ENCODE results near the gene NUF2. TPM values are rescaled to one million over a fixed set of nuclear protein-coding genes. Genes with fewer than 3 reads are reported as not detected.
A peak's percentile ranks its signal among the peaks of the same experiment; 100 is the strongest.
"Not testable (repeated sequence)": the region's sequence is repeated elsewhere in the genome, so short reads cannot be mapped to it uniquely, and the experiment has no call there.

NUF2 gene
- polyA plus RNA-seq (ENCODE audit: insufficient read length in 3 of 3), result 10 to 100 TPM; 27.5 to 34.4 (median 28.4) TPM

GRCh38 chr1:163321311-163322305 is at the start of gene NUF2:
TSS of gene NUF2 (plus strand) at chr1:163321954. CDS start at chr1:163326052, 4,098 bp downstream.
- peak; percentile 91 to 96 (median 94) for DNase-seq (ENCODE audit: low read depth in 3 of 3, low spot score in 2 of 3)

- no peak for DNase-seq (ENCODE audit: low read depth in 3 of 3, low spot score in 2 of 3)
These were observed 47.9 kb upstream of the NUF2 start for GRCh38 chr1:163273766-163274441.

- no peak for DNase-seq (ENCODE audit: low read depth in 3 of 3, low spot score in 2 of 3)
These were observed 46.5 kb upstream of the NUF2 start for GRCh38 chr1:163275222-163275621.

- DNase-seq (ENCODE audit: low read depth in 3 of 3, low spot score in 2 of 3), result no peak
These were observed 43.2 kb upstream of the NUF2 start for GRCh38 chr1:163278602-163279001.

- DNase-seq (ENCODE audit: low read depth in 3 of 3, low spot score in 2 of 3), result not testable (repeated sequence)
These were observed 36.9 kb upstream of the NUF2 start for GRCh38 chr1:163284867-163285266.

GRCh38 chr1:163290025-163290640 is 31.6 kb upstream of the NUF2 start:
- no peak for DNase-seq (ENCODE audit: low read depth in 3 of 3, low spot score in 2 of 3)

- DNase-seq (ENCODE audit: low read depth in 3 of 3, low spot score in 2 of 3), result no peak
These were observed 30.3 kb upstream of the NUF2 start for GRCh38 chr1:163291461-163291860.

GRCh38 chr1:163292153-163292552 is 29.6 kb upstream of the NUF2 start:
- not testable (repeated sequence) for DNase-seq (ENCODE audit: low read depth in 3 of 3, low spot score in 2 of 3)

GRCh38 chr1:163293497-163293896 is 28.3 kb upstream of the NUF2 start:
- not testable (repeated sequence) for DNase-seq (ENCODE audit: low read depth in 3 of 3, low spot score in 2 of 3)

GRCh38 chr1:163295949-163296348 is 25.8 kb upstream of the NUF2 start:
- DNase-seq (ENCODE audit: low read depth in 3 of 3, low spot score in 2 of 3), result no peak

GRCh38 chr1:163296504-163297263 is 25.1 kb upstream of the NUF2 start:
- no peak for DNase-seq (ENCODE audit: low read depth in 3 of 3, low spot score in 2 of 3)

- DNase-seq (ENCODE audit: low read depth in 3 of 3, low spot score in 2 of 3), result no peak
These were observed 23.4 kb upstream of the NUF2 start for GRCh38 chr1:163298365-163298764.

GRCh38 chr1:163300568-163300967 is 21.2 kb upstream of the NUF2 start:
- no peak for DNase-seq (ENCODE audit: low read depth in 3 of 3, low spot score in 2 of 3)

- no peak for DNase-seq (ENCODE audit: low read depth in 3 of 3, low spot score in 2 of 3)
These were observed 18.2 kb upstream of the NUF2 start for GRCh38 chr1:163303561-163303960.

- DNase-seq (ENCODE audit: low read depth in 3 of 3, low spot score in 2 of 3), result no peak
These were observed 16.3 kb upstream of the NUF2 start for GRCh38 chr1:163305441-163305840.

- DNase-seq (ENCODE audit: low read depth in 3 of 3, low spot score in 2 of 3), result no peak
These were observed 14.1 kb upstream of the NUF2 start for GRCh38 chr1:163307479-163308171.

GRCh38 chr1:163308811-163309210 is 12.9 kb upstream of the NUF2 start:
- no peak for DNase-seq (ENCODE audit: low read depth in 3 of 3, low spot score in 2 of 3)

- DNase-seq (ENCODE audit: low read depth in 3 of 3, low spot score in 2 of 3), result peak in 1 of 3 donors; percentile 18
These were observed 5.9 kb upstream of the NUF2 start for GRCh38 chr1:163315773-163316374.

- no peak for DNase-seq (ENCODE audit: low read depth in 3 of 3, low spot score in 2 of 3)
These were observed 863 bp upstream of the NUF2 start for GRCh38 chr1:163320891-163321290.

Data from right renal cortex interstitium (tissue), 3 donors.